ENCODE results near the gene UBE2D2.

- no peak for TF ChIP-seq CTCF (IDR thresholded peaks at IDR 0.05)
- no peak for TF ChIP-seq CHD4 (IDR thresholded peaks at IDR 0.05; ENCODE audit: borderline replicate concordance)
- TF ChIP-seq KDM1A (IDR thresholded peaks at IDR 0.05; ENCODE audit: low read depth) = no peak
- TF ChIP-seq, protein P1, sequence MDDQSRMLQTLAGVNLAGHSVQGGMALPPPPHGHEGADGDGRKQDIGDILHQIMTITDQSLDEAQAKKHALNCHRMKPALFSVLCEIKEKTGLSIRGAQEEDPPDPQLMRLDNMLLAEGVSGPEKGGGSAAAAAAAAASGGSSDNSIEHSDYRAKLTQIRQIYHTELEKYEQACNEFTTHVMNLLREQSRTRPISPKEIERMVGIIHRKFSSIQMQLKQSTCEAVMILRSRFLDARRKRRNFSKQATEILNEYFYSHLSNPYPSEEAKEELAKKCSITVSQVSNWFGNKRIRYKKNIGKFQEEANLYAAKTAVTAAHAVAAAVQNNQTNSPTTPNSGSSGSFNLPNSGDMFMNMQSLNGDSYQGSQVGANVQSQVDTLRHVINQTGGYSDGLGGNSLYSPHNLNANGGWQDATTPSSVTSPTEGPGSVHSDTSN (IDR thresholded peaks at IDR 0.05) = no peak
- TF ChIP-seq RFX5 (IDR thresholded peaks at IDR 0.05) = no peak
- TF ChIP-seq POLR2A (IDR thresholded peaks at IDR 0.05; ENCODE audit: low read length) = no peak
- TF ChIP-seq, protein P2, sequence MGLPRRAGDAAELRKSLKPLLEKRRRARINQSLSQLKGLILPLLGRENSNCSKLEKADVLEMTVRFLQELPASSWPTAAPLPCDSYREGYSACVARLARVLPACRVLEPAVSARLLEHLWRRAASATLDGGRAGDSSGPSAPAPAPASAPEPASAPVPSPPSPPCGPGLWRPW (IDR thresholded peaks at IDR 0.05) = no peak
Observed at GRCh38 chr5:139649082-139649991, 88.2 kb downstream of the UBE2D2 start.
